HepG2 (cell line): Measurements from ENCODE around the gene ODAPH. TPM values are rescaled to one million over a fixed set of nuclear protein-coding genes. Genes with fewer than 3 reads are reported as not detected.

ENCODE experiments used
- ATAC-seq: fragments of 200-7000 bp; cut with Tn5 transposase; 3 replicates; pipeline ENCODE4 v1.9.1; 2020; ENCODE audit warnings: mild to moderate bottlenecking, moderate library complexity
- BruUV-seq: library from RNA; stranded (reverse); fragments of 400-500 nt; replicated peaks from 2 replicates; lab custom pipeline; 2021; lab: Mats Ljungman, UMichigan
- CTCF ChIA-PET: fragments of 300-600 bp; formaldehyde crosslinking; extraction: SDS; loops from one replicate; lab custom pipeline; 2021; ENCODE audit warnings: low total read pairs, inconsistent platforms, low intra/inter-chr PET ratio; lab: Yijun Ruan, JAX
- POLR2A ChIA-PET: fragments of 350-600 bp; sonication (Branson Sonifier 250); formaldehyde crosslinking; loops from one replicate; lab custom pipeline; 2020; ENCODE audit warnings: antibody characterized with exemption, inconsistent platforms; lab: Yijun Ruan, JAX
- DNase-seq: peaks from one replicate; pipeline ENCODE4 v3.0.0-alpha.2; 2015; ENCODE audit warnings: low spot score
- FAIRE-seq: peaks from 3 replicates; lab custom pipeline; 2011; peaks lifted over from hg19 to GRCh38; lab: Jason Lieb, UNC
- H2AFZ ChIP-seq: one replicate; pipeline ENCODE4 v1.6.1; 2011; ENCODE audit warnings: low read length, inconsistent platforms
- H3K27ac ChIP-seq: fragments of 300-600 bp; 3 replicates; pipeline ENCODE4 v1.8.0; 2011; ENCODE audit warnings: mixed run types, mild to moderate bottlenecking, mixed read lengths, low read length, inconsistent platforms; ENCODE audit not compliant: insufficient read depth; ENCODE audit errors: extremely low read length
- H3K27me3 ChIP-seq, 2 experiments: fragments of 200-600 bp in 1 of 2; 2 replicates in 1 of 2; 3 replicates in 1 of 2; pipeline versions ENCODE4 v1.6.0 to v1.8.0; 2011; ENCODE audit warnings: low read length in 2 of 2, mild to moderate bottlenecking in 2 of 2, moderate library complexity in 2 of 2, inconsistent platforms in 1 of 2; ENCODE audit not compliant: insufficient read depth in 2 of 2, control insufficient read depth in 1 of 2
- H3K36me3 ChIP-seq, 2 experiments: fragments of 200-600 bp in 1 of 2; replicated peaks in 1 of 2; 2 replicates in 1 of 2; 3 replicates in 1 of 2; pipeline versions ENCODE4 v1.5.1 to v1.8.0; 2011; ENCODE audit warnings: low read length in 2 of 2, inconsistent platforms in 1 of 2; ENCODE audit not compliant: insufficient read depth in 2 of 2, control insufficient read depth in 1 of 2
- H3K4me1 ChIP-seq: 2 replicates; pipeline ENCODE4 v1.5.1; 2012; ENCODE audit warnings: low read length, inconsistent platforms; ENCODE audit not compliant: insufficient read depth
- H3K4me2 ChIP-seq: 2 replicates; pipeline ENCODE4 v1.6.0; 2011; ENCODE audit warnings: low read depth, low read length, inconsistent platforms
- H3K4me3 ChIP-seq, 3 experiments: fragments of 200-600 bp in 1 of 3; sonication (generic), shearing (Covaris generic) in 1 of 3; replicated peaks in 1 of 3; 2 replicates each; pipeline ENCODE4 v1.5.1; 2011 to 2016; ENCODE audit warnings: low read length in 3 of 3, inconsistent platforms in 2 of 3, low read depth in 2 of 3, mild to moderate bottlenecking in 2 of 3, control low read depth in 1 of 3, mixed read lengths in 1 of 3; ENCODE audit not compliant: insufficient read depth in 1 of 3
- H3K79me2 ChIP-seq: one replicate; pipeline ENCODE4 v1.6.1; 2011; ENCODE audit warnings: low read length, inconsistent platforms; ENCODE audit not compliant: insufficient read depth
- H3K9ac ChIP-seq: 2 replicates; pipeline ENCODE4 v1.6.0; 2011; ENCODE audit warnings: mild to moderate bottlenecking, low read depth, low read length, inconsistent platforms; ENCODE audit not compliant: insufficient read depth
- H3K9me3 ChIP-seq: 2 replicates; pipeline ENCODE4 v1.5.1; 2012; ENCODE audit warnings: mild to moderate bottlenecking, low read length
- H4K20me1 ChIP-seq: 2 replicates; pipeline ENCODE4 v1.6.0; 2011; ENCODE audit warnings: inconsistent platforms, mild to moderate bottlenecking, low read length, moderate library complexity; ENCODE audit not compliant: insufficient read depth
- HOXA3 ChIP-seq: sonication (generic); formaldehyde crosslinking; IDR thresholded peaks from 2 replicates; pipeline ENCODE4 v1.5.0; 2020; ENCODE audit warnings: missing genetic modification reagents
- HOXA7 ChIP-seq: sonication (generic); formaldehyde crosslinking; IDR thresholded peaks from 2 replicates; pipeline ENCODE4 v1.8.1; 2022; ENCODE audit warnings: mild to moderate bottlenecking, missing genetic modification reagents, moderate library complexity
- JUND ChIP-seq: sonication (generic); formaldehyde crosslinking; IDR thresholded peaks from 2 replicates; pipeline ENCODE4 v1.8.0; 2022; ENCODE audit warnings: mild to moderate bottlenecking, missing genetic modification reagents
- PHF5A ChIP-seq: IDR thresholded peaks from one replicate; pipeline ENCODE4 v1.6.1; 2018; ENCODE audit warnings: low read depth, missing genetic modification reagents; ENCODE audit not compliant: unreplicated experiment
- RARA ChIP-seq: IDR thresholded peaks from 2 replicates; pipeline ENCODE4 v1.6.1; 2016; ENCODE audit warnings: missing genetic modification reagents, missing compliant biosample characterization
- RARG ChIP-seq: sonication (generic); formaldehyde crosslinking; IDR thresholded peaks from 2 replicates; pipeline ENCODE4 v1.4.0; 2020; ENCODE audit warnings: low read depth, mild to moderate bottlenecking, missing genetic modification reagents
- RCOR2 ChIP-seq: IDR thresholded peaks from 2 replicates; pipeline ENCODE4 v1.6.1; 2016; ENCODE audit warnings: missing biosample characterization, missing genetic modification reagents
- REST ChIP-seq, 2 experiments: IDR thresholded peaks; 2 replicates each; pipeline ENCODE4 v1.6.1; 2011 to 2012; ENCODE audit warnings: low read length in 2 of 2, borderline replicate concordance in 1 of 2, low read depth in 1 of 2, mild to moderate bottlenecking in 1 of 2, moderate library complexity in 1 of 2
- TCF7 ChIP-seq: sonication (generic); IDR thresholded peaks from 2 replicates; pipeline ENCODE4 v1.6.1; 2016; ENCODE audit warnings: antibody characterized with exemption, low read depth
- TEAD3 ChIP-seq: optimal IDR thresholded peaks from 2 replicates; pipeline ENCODE3; 2016; ENCODE audit warnings: borderline replicate concordance
- THRA ChIP-seq: sonication (generic); formaldehyde crosslinking; IDR thresholded peaks from 2 replicates; pipeline ENCODE4 v1.4.0; 2020; ENCODE audit warnings: missing genetic modification reagents, borderline replicate concordance
- THYN1 ChIP-seq: sonication (generic); formaldehyde crosslinking; IDR thresholded peaks from 2 replicates; pipeline ENCODE4 v1.8.1; 2023; ENCODE audit warnings: low read depth, mild to moderate bottlenecking, moderate library complexity, missing genetic modification reagents, borderline replicate concordance
- ZKSCAN1 ChIP-seq: fragments of 150-350 bp; IDR thresholded peaks from 2 replicates; pipeline ENCODE4 v1.6.1; 2014; ENCODE audit warnings: low read length
- ZNF235 ChIP-seq: sonication (generic); formaldehyde crosslinking; IDR thresholded peaks from 2 replicates; pipeline ENCODE4 v1.8.1; 2023; ENCODE audit warnings: mild to moderate bottlenecking, missing genetic modification reagents, borderline replicate concordance
- ZNF264 ChIP-seq: sonication (generic); formaldehyde crosslinking; IDR thresholded peaks from 2 replicates; pipeline ENCODE4 v1.4.0; 2020; ENCODE audit warnings: missing genetic modification reagents
- ZNF496 ChIP-seq: sonication (generic); formaldehyde crosslinking; IDR thresholded peaks from 2 replicates; pipeline ENCODE4 v1.8.1; 2023; ENCODE audit warnings: mild to moderate bottlenecking, moderate library complexity, missing genetic modification reagents; ENCODE audit not compliant: insufficient replicate concordance
- ZXDC ChIP-seq: sonication (generic); formaldehyde crosslinking; IDR thresholded peaks from 2 replicates; pipeline ENCODE4 v1.5.0; 2020; ENCODE audit warnings: mild to moderate bottlenecking, missing genetic modification reagents
- WGBS: methylation state at CpG from one replicate; pipeline ENCODE4 v1.1.6; 2017; ENCODE audit warnings: low lambda C conversion rate; 5-methylcytosine and 5-hydroxymethylcytosine counted together
- in situ Hi-C: cut with HindIII; loops from 2 replicates; pipeline ENCODE4 v1.10.0; 2017; ENCODE audit warnings: low pct_unique_long_range_greater_than_20kb; ENCODE audit not compliant: extremely low pct_ligation_motif_present
- intact Hi-C: fragments of 100-400 bp; cut with micrococcal nuclease; formaldehyde crosslinking; loops from one replicate; pipeline ENCODE4 v1.10.0; 2022; ENCODE audit not compliant: unreplicated experiment
- polyA plus RNA-seq, 8 experiments: library from polyadenylated mRNA; depleted of rRNA in 3 of 8; stranded (reverse) in 7 of 8; unstranded in 1 of 8; fragments of >200 nt; fragmentation: Illumina TruSeq in 4 of 8; extraction: Trizol in 4 of 8; gene quantifications; 2 replicates each; pipeline versions ENCODE4 v1.2.1 to v1.2.3, GENCODE V29; 2011 to 2016; ENCODE audit warnings: low read depth in 4 of 8, missing spikeins in 1 of 8, mixed read lengths in 1 of 8; ENCODE audit not compliant: insufficient read depth in 1 of 8
- total RNA-seq, 5 experiments: library from RNA; depleted of rRNA; stranded (reverse); fragments of >200 nt; fragmentation: Illumina TruSeq; extraction: Trizol; gene quantifications; 2 replicates each; pipeline ENCODE4 v1.2.3, GENCODE V29; 2016; ENCODE audit warnings: low read depth in 1 of 5

Gene ODAPH
- total and polyA plus RNA-seq, 2 of the 13 experiments (the other 11 are each of a cell fraction or from before 2014, with no cell fraction given): 0.50 TPM; not detected in 1

- in situ Hi-C loops: no loop called here
- peak; percentile 61 for ATAC-seq
- TF ChIP-seq ZNF264 (CRISPR knock-in tag) (no peak), JUND (CRISPR knock-in tag) (no peak), RARG (CRISPR knock-in tag) (no peak), RARA (CRISPR knock-in tag) (no peak), TEAD3 (CRISPR knock-in tag) (peak; percentile 93), PHF5A (CRISPR knock-in tag) (no peak), HOXA7 (CRISPR knock-in tag) (no peak), REST (IDR thresholded peaks at IDR 0.05; ENCODE audit: borderline replicate concordance in 1 of 2, low read depth in 1 of 2, low read length in 2 of 2) (no peak), ZNF496 (CRISPR knock-in tag) (no peak), ZXDC (CRISPR knock-in tag) (no peak), ZNF235 (CRISPR knock-in tag) (no peak), TCF7 (no peak), THYN1 (no peak), THRA (no peak), ZKSCAN1 (no peak), HOXA3 (no peak), RCOR2 (CRISPR knock-in tag) (no peak)
Measured at GRCh38 chr4:75547647-75548387, 8.0 kb upstream of the ODAPH start.

More at GRCh38 chr4:75547647-75548387, 8.0 kb upstream of the ODAPH start:
- WGBS: 48% methylated on average over 15 of the region's 15 CpGs
- H3K79me2 ChIP-seq: no peaks in the 10 kb centered on the region
- peak; percentile 70 for DNase-seq
- no peak overlapping the region for H3K9ac ChIP-seq
- H3K4me3 ChIP-seq: no peak overlapping the region
- H3K4me2 ChIP-seq: no peak overlapping the region
- no peaks in the 10 kb centered on the region for H3K9me3 ChIP-seq
- intact Hi-C loops: no loop called here
- no peaks in the 10 kb centered on the region for H3K27me3 ChIP-seq
- FAIRE-seq: no peak
- H3K36me3 ChIP-seq: 0 out of 5 replicates have a peak, but pooled peaks cover 1 to 4% of the 10 kb centered on the region in 2 experiments
- H4K20me1 ChIP-seq: no peaks in the 10 kb centered on the region
- H3K27ac ChIP-seq: no peak overlapping the region
- no TSS peak for BruUV-seq
- H3K4me1 ChIP-seq: peaks cover 6% of the 10 kb centered on the region; the same call in 1 of the 2 replicates
- POLR2A ChIA-PET: interaction anchor here (1.0 kb wide), 1 partner anchor 33 kb away, joined by 3 read pairs; the partner anchor contains the start of genes RCHY1 and THAP6
- H2AFZ ChIP-seq: no peak overlapping the region
- CTCF ChIA-PET: no interaction called here
